Caco-2 (cell line): ENCODE data around the gene SPTB. TPM values are rescaled to one million over a fixed set of nuclear protein-coding genes. Genes with fewer than 3 reads are reported as not detected.

ENCODE experiments used
- BruUV-seq: library from RNA; stranded (reverse); fragments of 400-500 nt; replicated peaks from 2 replicates; lab custom pipeline; 2021; lab: Mats Ljungman, UMichigan
- CTCF ChIA-PET: fragments of 300-600 bp; sonication (Branson Sonifier 250); formaldehyde crosslinking; loops from one replicate; lab custom pipeline; 2022; ENCODE audit warnings: antibody characterized with exemption; lab: Charles Lee
- POLR2A ChIA-PET: fragments of 300-600 bp; sonication (Branson Sonifier 250); formaldehyde crosslinking; loops from one replicate; lab custom pipeline; 2022; ENCODE audit warnings: antibody characterized with exemption; lab: Charles Lee
- DNase-seq, 2 experiments: peaks; one replicate each; pipeline versions ENCODE4 v3.0.0 to v3.0.0-alpha.2; 2020 to 2022
- H3K27me3 ChIP-seq: replicated peaks from 2 replicates; pipeline ENCODE4 v1.6.0; 2011; ENCODE audit warnings: low read length; ENCODE audit not compliant: control insufficient read depth, insufficient read depth
- H3K36me3 ChIP-seq: 2 replicates; pipeline ENCODE4 v1.5.1; 2011; ENCODE audit warnings: low read length; ENCODE audit not compliant: control insufficient read depth, insufficient read depth
- H3K4me1 ChIP-seq: fragments of 250-450 bp; sonication (Bioruptor Pico); 2 replicates; pipeline ENCODE4 v1.5.1; 2020; ENCODE audit warnings: mild to moderate bottlenecking
- H3K4me3 ChIP-seq: 2 replicates; pipeline ENCODE4 v1.5.1; 2011; ENCODE audit warnings: low read depth, mild to moderate bottlenecking, control low read depth, low read length
- H3K9me3 ChIP-seq: fragments of 250-450 bp; sonication (Bioruptor Pico); 2 replicates; pipeline ENCODE4 v1.5.1; 2020; ENCODE audit warnings: mild to moderate bottlenecking, moderate library complexity
- H3K27ac Mint-ChIP-seq: one replicate; pipeline ENCODE4 v1.8.0; 2022; ENCODE audit warnings: mixed read lengths; ENCODE audit not compliant: unreplicated experiment
- H3K27me3 Mint-ChIP-seq: one replicate; pipeline ENCODE4 v1.8.0; 2022; ENCODE audit warnings: mixed read lengths; ENCODE audit not compliant: insufficient read depth, unreplicated experiment
- H3K36me3 Mint-ChIP-seq: one replicate; pipeline ENCODE4 v1.8.0; 2022; ENCODE audit warnings: mild to moderate bottlenecking, mixed read lengths; ENCODE audit not compliant: insufficient read depth, unreplicated experiment
- H3K4me1 Mint-ChIP-seq: one replicate; pipeline ENCODE4 v1.8.0; 2022; ENCODE audit warnings: low read depth, mixed read lengths; ENCODE audit not compliant: unreplicated experiment
- H3K4me3 Mint-ChIP-seq: one replicate; pipeline ENCODE4 v1.8.0; 2022; ENCODE audit warnings: mild to moderate bottlenecking, moderate library complexity, mixed read lengths; ENCODE audit not compliant: unreplicated experiment
- H3K9me3 Mint-ChIP-seq: one replicate; pipeline ENCODE4 v1.8.0; 2022; ENCODE audit warnings: mixed read lengths; ENCODE audit not compliant: unreplicated experiment
- CTCF ChIP-seq, 2 experiments: fragments of 200-600 bp in 1 of 2; IDR thresholded peaks; 1 replicate in 1 of 2; 2 replicates in 1 of 2; pipeline versions ENCODE4 v1.5.1 to v1.8.0; 2011 to 2022; ENCODE audit warnings: antibody characterized with exemption in 1 of 2, control low read depth in 1 of 2, inconsistent platforms in 1 of 2, low read depth in 1 of 2, low read length in 1 of 2, mild to moderate bottlenecking in 1 of 2, moderate library complexity in 1 of 2; ENCODE audit not compliant: insufficient read depth in 1 of 2, severe bottlenecking in 1 of 2, unreplicated experiment in 1 of 2
- intact Hi-C: fragments of 100-400 bp; cut with micrococcal nuclease; formaldehyde crosslinking; loops from one replicate; pipeline ENCODE4 v1.10.0; 2022; ENCODE audit not compliant: unreplicated experiment
- total RNA-seq: library from RNA; stranded (reverse); gene quantifications from 2 replicates; pipeline ENCODE4 v1.2.3, GENCODE V29; 2022

Gene SPTB
- total RNA-seq, 1 experiment from 2014 or later = 1.7 TPM

- intact Hi-C loops = loop anchor here (2.0 to 5.0 kb wide), 2 partner anchors 15 to 71 kb away; no protein-coding TSS in a partner anchor
- H3K27me3 ChIP-seq = no peaks in the 10 kb centered on the region
- H3K27me3 Mint-ChIP-seq = no peaks in the 10 kb centered on the region
- DNase-seq = no peak
- H3K36me3 ChIP-seq = no peaks in the 10 kb centered on the region
- H3K4me1 Mint-ChIP-seq = no peaks in the 10 kb centered on the region
- no TSS peak for BruUV-seq
- H3K27ac Mint-ChIP-seq = no peak overlapping the region
- TF ChIP-seq CTCF (IDR thresholded peaks at IDR 0.05; ENCODE audit: insufficient read depth in 1 of 2, low read depth in 1 of 2, low read length in 1 of 2, severe bottlenecking in 1 of 2, unreplicated experiment in 1 of 2) = no peak
- ChIA-PET CTCF (interaction anchor here (2.0 kb wide), 1 partner anchor 70 kb away, joined by 15 read pairs; no protein-coding TSS in a partner anchor), POLR2A (no interaction called here)
- peaks cover 4% of the 10 kb centered on the region for H3K36me3 Mint-ChIP-seq
- no peak overlapping the region for H3K4me3 ChIP-seq
- H3K9me3 Mint-ChIP-seq = no peaks in the 10 kb centered on the region
- no peaks in the 10 kb centered on the region for H3K9me3 ChIP-seq
- H3K4me1 ChIP-seq = no peaks in the 10 kb centered on the region
- no peak overlapping the region for H3K4me3 Mint-ChIP-seq
Observed at GRCh38 chr14:64821651-64822050, 58.1 kb downstream of the SPTB start.

DNA sequence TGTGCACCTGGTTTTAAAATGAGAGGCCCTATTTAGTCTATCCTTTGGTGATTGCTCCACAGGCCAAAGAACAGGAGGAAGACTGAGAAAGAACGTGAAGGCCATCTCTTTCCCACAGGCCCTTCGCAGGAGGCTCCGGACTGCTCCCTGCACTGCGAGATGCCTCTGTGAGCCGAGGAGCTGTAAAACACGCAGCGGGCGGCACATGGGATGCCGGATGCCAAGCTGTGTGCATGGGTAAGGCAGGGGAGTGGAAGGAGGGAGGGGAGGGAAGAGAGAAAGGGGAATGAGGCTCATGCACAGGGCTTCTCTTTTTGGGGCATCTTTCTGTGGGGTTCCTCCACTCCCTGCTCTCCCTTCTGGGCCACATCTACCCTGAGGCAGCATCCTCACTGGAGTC, 61.6 kb downstream of the SPTB start:
- no peaks in the 10 kb centered on the region for H3K9me3 Mint-ChIP-seq
- intact Hi-C loops = no loop called here
- peaks cover 4% of the 10 kb centered on the region for H3K27me3 Mint-ChIP-seq
- H3K4me1 Mint-ChIP-seq = no peaks in the 10 kb centered on the region
- Histone ChIP-seq H3K4me3 (no peak overlapping the region), H3K27me3 (no peaks in the 10 kb centered on the region), H3K9me3 (no peaks in the 10 kb centered on the region), H3K4me1 (no peaks in the 10 kb centered on the region), H3K36me3 (no peaks in the 10 kb centered on the region)
- no peak for TF ChIP-seq CTCF (IDR thresholded peaks at IDR 0.05; ENCODE audit: insufficient read depth in 1 of 2, low read depth in 1 of 2, low read length in 1 of 2, severe bottlenecking in 1 of 2, unreplicated experiment in 1 of 2)
- peaks cover under 1% of the 10 kb centered on the region for H3K36me3 Mint-ChIP-seq
- H3K4me3 Mint-ChIP-seq = no peak overlapping the region
- POLR2A ChIA-PET = no interaction called here
- no peak overlapping the region for H3K27ac Mint-ChIP-seq
- CTCF ChIA-PET = no interaction called here
- BruUV-seq = no TSS peak
- DNase-seq = no peak

GRCh38 chr14:64817631-64818030, 62.1 kb downstream of the SPTB start:
- TF ChIP-seq CTCF (IDR thresholded peaks at IDR 0.05; ENCODE audit: insufficient read depth in 1 of 2, low read depth in 1 of 2, low read length in 1 of 2, severe bottlenecking in 1 of 2, unreplicated experiment in 1 of 2) = no peak
- H3K4me1 ChIP-seq = no peaks in the 10 kb centered on the region
- ChIA-PET CTCF (interaction anchor here (1.5 kb wide), 1 partner anchor 74 kb away, joined by 5 read pairs; no protein-coding TSS in a partner anchor), POLR2A (no interaction called here)
- Mint-ChIP-seq H3K9me3 (no peaks in the 10 kb centered on the region), H3K36me3 (no peaks in the 10 kb centered on the region), H3K27ac (no peak overlapping the region), H3K27me3 (peaks cover 4% of the 10 kb centered on the region), H3K4me1 (no peaks in the 10 kb centered on the region), H3K4me3 (no peak overlapping the region)
- no peaks in the 10 kb centered on the region for H3K27me3 ChIP-seq
- H3K36me3 ChIP-seq = no peaks in the 10 kb centered on the region
- BruUV-seq = no TSS peak
- no peak for DNase-seq
- H3K4me3 ChIP-seq = no peak overlapping the region
- intact Hi-C loops = no loop called here
- H3K9me3 ChIP-seq = no peaks in the 10 kb centered on the region
